HG03135 (cell line): Measurements from ENCODE around the gene CD300LB.
"Not testable (repeated sequence)": the region's sequence is repeated elsewhere in the genome, so short reads cannot be mapped to it uniquely, and the experiment has no call there.

ENCODE experiments used
- ATAC-seq: cut with Tn5 transposase; IDR thresholded peaks from one replicate; pipeline ENCODE4 v1.9.1; 2021; ENCODE audit warnings: mild to moderate bottlenecking, moderate library complexity; ENCODE audit not compliant: unreplicated experiment

The CD300LB gene

DNA sequence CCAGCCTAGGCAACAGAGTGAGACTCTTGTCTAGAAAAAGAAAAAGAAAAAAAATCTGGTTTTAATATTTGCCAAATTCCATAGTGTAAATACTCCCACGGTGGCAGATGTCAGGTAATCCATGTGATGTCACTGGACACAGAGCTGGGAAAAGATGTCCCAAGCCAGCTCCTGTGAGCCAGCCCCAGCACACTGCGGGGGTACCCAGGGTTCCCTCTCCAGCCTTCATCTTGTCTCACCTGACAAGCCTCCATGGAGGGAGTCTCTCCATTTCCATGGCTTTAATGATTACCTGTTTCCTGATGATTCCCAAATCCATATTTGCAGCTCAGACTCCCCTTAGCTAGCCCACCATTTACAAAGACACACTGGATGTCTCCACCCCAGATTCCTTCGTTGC lies 4.6 kb downstream of the CD300LB start:
- no peak for ATAC-seq

DNA sequence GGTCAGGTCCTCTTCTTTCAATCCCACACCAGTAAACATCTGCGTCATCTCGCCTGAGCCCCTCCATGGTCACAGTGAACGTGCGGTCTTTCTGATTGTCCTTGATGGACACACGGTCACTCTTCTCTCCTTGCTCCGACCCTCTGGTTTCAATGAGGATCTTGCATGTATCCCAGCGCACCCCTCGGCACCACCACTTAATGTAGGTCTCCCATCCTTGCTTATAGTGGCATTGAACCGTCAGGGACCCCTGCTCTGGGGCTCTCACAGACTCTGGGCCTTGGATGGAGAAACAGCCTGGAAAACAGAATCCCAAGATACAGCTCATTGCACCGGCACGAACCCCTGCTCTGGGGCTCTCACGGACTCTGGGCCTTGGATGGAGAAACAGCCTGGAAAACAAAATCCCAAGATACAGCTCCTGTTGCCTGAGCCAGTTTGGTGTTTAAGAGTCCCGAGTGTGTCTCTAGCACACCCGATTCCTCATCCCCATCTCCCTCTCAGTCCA lies 5.4 kb downstream of the CD300LB start:
- no peak for ATAC-seq

DNA sequence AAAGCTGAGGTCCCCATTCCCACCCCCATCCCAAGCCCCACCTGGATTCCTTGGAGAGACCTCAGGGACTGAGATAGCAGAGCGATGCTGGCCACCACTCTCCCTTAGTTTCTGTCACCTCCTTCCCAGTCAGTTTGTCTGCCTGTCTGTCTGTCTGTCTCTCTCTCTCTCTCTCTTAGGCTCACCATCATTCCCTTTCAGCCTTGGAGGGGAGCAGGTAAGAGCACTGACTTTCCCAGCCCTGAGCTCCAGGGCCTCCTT lies 5.9 kb downstream of the CD300LB start:
- no peak for ATAC-seq

DNA sequence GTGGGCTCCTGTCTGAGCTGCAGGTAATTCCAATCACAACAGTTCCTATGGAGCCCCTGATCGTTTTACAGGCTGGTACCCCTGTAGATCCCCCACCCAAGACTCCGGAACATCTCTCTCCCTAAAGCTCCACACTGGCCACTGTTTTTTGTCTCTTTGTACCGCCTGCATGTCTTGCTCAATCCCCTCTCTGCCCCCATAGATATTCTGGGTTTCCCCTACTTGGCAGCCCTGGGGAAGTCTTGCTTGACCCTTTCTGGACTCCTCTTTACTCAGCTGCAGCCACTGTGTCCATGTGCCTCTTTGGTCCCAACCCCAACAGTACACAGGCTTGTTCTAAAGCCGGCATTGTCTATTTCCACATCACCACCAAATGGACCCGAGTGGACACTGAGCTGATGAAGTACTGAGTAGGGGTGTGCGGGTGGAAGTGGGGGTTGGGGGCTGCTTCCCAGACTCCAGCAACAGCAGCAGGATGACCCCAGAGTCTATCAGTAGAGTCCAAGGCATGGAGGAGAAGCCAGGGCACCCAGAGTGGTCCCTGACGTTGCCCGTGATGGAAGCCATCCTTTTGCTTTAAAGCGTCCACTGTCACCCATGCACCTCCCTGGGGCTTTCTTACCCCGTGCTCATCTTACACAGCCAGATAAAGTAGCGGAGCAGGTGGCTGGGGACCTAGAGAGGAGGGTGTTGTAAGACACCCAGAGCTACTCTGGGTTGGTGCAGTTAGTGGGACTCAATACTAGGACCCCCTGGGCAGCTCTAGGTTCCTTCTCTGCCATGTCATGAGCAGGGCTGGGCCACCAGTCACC lies 6.4 kb downstream of the CD300LB start:
- ATAC-seq, result no peak

DNA sequence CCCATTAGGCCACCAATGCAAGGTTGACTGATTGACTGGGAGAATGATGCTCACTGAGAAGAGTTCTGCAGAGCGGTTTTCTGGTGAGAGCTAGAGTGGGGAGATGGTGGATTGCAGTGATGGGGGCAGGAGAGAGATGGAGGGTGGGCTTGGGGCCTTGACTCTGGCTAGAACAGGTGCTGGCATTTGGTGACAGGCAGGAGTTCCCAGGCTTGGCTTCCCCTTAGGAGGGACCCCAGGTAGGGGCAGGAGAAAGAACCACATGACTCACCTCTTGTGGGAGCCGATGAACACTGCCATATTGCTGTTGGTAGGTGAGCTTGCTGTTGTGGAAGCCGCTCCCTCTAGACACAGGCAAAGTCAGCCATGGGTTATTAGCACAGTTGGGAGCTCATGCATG lies 8.0 kb downstream of the CD300LB start:
- ATAC-seq, result no peak

DNA sequence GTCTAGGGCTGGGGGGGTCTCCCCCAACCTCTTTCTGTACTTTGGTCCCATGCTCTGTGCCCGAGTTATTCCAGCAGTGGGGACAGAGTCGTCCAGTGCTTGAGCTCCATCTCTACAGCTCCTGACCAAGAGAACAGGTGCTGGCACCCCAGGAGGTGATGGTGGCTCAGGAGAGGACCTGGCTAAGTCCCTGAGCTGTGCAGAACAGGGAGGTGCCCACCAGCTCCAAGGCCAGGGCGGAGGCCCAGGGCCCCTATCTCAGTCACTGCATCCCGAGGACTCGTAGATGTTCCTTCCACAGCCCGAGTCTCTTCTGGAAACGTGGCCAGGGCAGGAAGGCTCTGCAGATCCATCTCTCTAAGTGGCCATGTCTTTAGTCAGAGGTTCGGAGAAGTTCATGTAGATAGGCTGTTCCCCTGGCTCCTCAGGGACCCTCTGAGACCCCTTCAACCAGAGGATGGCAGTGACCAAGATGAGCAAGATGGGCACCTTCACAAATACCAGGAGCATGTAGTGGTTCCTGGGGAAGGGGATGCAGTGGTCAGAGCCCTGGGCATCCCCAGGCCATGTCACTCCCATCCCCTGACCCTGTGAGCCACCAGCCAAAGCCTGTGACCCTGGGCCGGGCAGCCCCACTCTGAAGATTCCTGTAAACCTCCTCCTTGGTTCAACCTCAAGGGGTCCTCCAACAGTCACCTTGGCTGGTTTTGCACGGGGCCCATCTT lies 8.7 kb downstream of the CD300LB start:
- no peak for ATAC-seq

DNA sequence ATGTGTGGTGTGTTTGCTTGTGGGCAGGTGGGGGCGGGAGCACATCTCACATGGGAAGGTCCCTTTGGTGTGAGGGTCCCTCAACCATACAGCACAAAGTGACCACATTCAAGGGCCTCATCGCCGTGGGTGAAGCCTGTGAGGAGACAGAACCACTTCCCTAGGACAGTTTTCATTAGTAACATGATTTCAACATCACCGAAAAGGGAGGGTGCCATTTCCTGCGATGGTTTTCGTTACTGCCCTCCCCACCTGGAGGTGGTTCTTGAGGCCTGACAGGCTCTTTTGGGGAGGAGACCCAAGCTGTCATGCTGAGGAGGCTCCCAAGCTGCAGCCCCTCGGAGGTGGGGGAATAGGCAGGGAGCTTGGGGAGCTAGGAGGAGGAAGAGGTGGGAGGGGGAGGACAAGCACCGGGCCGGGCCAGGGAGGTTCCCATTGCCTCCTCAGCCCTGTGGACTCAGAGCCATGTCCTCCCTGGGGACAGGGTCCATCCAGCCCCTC lies 9.5 kb downstream of the CD300LB start:
- ATAC-seq, result no peak

DNA sequence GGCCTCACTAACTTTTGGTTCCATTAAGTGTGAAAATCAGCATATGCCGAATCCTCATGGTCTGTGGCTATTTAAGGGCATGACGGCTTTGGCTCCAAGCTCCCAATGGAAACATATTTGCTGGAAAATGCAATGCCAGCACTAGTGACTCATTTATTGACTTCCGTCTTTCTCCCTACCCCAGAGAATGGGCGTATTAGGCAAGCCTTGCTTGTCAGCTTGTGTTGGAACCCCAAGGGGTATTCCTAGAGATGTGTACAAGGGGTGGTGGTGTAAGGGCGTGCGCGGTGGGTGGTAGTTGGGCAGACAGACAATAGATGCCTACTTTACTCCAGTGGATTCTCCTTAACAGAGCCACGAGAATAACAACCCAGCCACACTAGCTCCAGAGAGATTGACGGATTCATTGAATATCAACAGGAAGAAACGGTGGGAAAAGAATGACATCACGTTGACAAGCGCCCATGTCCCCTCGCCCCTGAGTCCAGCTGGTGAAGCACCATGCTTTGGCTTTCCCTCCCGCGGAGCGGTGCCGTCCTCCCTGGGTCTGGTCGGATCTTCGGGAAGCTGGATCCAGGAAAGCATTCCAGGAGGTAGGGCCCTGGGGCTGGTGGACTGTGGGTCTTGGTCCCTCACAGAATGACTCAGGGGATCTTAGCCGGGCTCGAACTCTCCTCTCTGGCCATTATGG lies 10.3 kb downstream of the CD300LB start:
- no peak for ATAC-seq

DNA sequence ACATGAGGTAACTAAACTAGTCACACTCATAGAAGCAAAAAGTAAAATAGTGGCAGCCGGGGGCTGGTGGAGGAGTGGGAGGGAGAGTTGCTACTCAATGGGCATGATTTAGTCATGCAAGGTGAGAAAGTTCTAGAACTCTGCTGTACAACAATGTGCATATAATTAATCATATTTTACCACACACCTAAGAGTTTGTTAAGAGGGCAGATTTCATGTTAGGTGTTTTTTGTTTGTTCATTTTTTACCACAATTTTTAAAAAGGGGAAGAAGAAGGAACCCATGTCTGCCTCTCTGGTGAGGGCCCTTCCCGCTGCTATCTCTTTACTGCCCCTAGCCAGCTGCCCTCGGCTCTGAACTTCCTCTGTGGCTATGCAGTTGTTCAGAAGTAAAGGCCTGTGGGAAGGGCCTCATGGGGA lies 11.2 kb downstream of the CD300LB start:
- no peak for ATAC-seq

DNA sequence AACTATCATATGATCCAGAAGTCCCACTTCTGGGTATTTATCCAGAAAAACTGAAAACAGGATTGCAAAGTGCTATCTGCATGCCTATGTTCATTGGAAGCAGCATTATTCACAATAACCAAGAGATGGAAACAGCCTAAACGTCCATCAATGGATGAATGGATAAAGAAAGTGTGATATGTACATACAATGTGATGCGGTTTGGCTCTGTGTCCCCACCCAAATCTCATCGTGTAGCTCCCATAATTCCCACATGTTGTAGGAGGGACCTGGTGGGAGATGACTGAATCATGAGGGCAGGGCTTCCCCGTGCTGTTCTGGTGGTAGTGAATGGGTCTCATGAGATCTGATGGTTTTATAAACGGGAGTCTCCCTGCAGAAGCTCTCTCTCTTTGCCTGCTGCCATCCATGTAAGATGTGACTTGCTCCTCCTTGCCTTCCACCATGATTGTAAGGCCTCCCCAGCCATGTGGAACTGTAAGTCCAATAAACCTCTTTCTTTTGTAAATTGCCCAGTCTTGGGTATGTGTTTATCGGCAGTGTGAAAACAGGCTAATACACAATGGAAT lies 12.8 kb downstream of the CD300LB start:
- not testable (repeated sequence) for ATAC-seq

DNA sequence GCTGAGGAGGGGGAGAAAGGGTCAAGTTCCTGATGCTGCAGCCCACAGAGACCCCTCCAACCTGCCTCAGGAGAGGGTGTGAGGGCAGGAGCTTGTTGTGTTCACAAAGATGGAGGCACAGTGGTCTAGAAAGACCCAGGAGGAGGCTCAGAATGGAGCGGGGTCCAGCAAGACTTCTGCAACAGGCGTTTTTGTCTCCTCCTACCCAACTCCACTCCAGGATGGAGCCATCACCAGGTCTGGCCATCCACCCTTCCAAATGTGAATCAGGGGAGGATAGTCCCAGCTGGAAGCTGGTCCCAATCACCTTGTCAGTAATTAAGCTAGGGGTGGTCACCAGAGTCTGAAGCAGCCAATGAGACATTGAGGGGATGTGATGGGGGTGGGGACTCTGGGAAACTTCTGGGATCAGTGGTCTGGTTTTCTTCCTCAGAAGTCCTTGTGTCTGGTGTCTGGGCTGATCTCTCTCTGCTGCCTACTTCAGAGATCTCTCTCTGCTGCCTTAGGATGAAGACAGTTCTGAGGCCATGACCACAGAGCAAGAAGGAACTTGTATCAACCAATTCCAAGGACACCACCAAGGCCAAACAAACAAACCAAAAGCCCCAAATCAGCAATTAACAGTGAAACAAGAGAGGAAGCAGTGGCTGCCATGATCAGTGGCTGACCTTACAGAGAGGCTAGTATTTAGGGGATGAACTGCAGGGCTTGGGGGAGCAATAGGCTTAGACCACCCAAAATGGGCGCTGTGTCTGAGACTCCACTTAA lies 14.5 kb downstream of the CD300LB start:
- no peak for ATAC-seq

DNA sequence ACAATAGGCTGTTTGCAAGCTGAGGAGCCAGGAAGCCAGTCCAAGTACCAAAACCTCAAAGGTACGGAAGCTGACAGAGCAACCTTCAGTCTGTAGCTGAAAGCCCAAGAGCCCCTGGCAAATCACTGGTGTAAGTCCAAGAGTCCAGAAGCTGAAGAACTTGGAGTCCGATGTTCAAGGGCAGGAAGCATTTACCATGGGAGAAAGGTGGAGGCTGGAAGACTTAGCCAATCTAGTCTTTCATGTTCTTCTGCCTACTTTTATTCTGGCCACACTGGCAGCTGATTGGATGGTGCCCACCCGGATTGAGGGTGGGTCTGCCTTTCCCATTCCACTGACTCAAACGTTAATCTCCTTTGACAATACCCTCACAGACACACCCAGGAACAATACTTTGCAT lies 15.3 kb downstream of the CD300LB start:
- no peak for ATAC-seq

DNA sequence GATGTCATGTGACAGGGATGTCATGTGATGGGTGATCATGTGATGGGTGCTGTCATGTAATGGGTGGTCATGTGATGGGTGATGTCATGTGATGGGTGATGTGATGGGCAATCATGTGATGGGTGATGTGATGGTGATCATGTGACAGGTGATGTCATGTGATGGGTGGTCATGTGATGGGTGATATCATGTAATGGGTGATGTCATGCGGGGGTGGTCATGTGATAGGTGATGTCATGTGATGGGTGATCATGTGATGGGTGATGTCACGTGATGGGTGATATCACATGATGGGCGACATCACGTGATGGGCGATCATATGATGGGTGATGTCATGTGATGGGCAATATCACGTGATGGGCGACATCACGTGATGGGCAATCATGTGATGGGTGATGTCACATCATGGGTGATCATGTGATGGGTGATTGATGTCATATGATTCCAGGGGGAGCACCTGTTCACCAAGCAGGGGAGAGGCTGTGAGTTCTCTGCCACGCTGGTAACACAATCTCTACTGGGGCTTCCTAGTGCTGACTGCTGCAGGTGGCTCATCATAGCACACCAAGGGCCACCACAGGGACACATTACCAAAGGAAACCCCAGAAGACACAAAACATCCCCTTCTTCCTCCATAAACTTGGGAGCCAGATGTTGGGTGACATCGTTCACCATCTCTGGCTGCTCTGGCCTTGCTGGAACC lies 16.5 kb downstream of the CD300LB start:
- no peak for ATAC-seq

DNA sequence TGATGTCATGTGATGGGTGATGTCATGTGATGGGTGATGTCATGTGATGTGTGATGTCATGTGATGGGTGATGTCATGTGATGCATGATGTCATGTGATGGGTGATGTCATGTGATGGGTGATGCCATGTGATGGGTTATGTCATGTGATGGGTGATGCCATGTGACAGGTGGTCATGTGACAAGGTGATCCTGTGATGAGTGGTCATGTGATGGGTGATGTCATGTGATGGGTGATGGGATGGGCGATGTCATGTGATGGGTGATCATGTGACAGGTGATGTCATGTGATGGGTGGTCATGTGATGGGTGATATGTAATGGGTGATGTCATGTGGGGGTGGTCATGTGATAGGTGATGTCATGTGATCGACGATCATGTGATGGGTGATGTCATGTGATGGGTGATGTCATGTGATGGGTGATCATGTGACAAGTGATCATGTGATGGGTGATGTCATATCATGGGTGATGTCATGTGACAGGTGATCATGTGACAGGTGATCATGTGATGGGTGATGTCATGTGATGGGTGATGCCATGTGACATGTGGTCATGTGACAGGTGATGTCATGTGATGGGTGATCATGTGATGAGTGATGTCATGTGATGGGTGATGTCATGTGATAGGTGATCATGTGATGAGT lies 17.2 kb downstream of the CD300LB start:
- no peak for ATAC-seq

DNA sequence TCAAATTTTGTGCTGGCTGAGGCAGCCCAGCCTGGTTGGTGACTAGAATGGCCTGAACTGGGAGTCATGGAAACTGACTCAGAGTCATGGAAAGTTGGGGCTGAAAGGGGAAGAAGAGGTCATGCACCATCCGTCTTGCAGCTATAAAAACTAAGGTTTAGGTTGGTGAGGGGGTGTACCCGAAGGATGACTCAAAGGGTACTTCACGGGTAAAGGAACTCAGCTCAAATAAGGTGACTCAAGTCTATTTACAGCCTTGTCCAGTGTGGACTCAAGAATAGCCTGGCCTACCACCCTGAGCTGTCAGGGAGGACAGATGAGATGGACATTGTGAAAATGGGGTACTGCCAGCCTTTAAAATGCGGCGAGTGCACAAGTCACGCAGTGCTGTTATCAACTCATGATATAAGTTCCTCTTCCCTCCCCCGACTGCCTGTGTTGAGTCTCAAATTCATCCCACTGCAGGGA lies 18.6 kb downstream of the CD300LB start:
- ATAC-seq, result no peak

DNA sequence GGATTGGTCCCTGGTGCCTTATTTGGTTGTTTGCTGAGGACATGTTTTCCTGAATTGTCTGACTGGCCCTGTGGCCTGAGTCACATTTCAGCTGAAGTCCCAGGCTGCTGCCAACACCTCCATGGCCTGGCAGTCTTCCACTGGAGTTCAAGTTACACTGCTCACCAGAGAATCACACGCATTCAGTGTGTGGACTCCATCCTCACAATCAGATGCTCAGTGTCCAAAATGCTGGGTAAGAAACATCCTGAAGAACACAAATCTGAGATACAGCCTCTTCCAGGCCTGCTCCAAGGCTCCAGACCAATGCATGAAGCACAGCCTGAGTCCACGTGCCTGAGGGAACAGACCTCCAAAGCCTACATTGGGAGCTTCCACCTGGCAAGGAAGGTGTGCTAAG lies 19.2 kb downstream of the CD300LB start:
- ATAC-seq, result no peak

DNA sequence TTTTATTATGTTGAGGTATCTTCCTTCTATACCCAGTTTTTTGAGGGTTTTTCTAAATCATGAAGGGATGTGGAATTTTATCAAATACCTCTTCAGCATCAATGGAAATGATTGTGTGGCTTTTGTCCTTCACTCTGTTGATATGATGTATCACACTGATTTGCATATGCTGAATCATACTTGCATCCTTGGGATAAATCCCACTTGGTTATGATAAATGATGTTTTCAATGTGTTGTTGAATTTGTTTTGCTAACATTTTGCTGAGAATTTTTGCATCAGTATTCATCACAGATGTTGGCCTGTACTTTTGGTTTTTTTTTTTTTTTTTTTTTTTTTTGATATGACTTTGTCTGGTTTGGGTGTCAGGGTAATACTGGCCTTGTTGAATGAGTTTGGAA lies 23.1 kb downstream of the CD300LB start:
- no peak for ATAC-seq

DNA sequence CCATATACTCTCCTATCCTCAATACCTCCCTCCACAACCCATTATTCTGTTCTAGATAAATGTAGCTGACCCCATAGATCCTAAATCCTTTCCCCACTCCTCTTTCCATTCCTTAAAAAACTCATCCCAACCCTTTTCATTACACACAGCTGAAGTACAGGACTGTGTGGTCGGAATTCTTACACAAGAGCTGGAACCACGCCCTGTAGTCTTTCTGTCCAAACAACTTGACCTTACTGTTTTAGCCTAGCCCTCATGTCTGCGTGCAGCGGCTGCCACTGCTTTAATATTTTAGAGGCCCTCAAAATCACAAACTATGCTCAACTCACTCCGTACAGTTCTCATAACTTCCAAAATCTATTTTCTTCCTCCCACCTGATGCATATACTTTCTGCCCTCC lies 27.3 kb downstream of the CD300LB start:
- not testable (repeated sequence) for ATAC-seq

DNA sequence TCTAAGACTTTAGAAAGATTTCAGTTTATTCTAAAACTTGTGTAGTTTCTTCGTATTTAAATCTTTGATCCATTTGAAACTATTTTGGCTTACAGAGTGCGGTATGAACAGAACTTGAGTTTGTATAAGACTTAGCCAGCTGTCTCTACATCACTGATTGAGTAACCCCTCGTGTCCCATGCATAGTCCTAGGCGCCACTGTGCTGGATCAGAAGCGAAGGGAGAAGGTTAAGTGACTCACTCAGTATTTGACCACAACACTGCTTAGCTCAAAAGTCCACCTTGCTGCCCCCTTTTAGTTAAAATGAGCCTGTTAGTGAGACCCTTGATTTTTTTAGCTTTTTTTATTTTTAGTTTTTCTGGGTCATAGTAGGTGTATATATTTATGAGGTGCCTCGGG lies 28.4 kb downstream of the CD300LB start:
- ATAC-seq, result no peak
